ENCODE measurements around the gene SGMS1. TPM values are rescaled to one million over a fixed set of nuclear protein-coding genes. Genes with fewer than 3 reads are reported as not detected.

The SGMS1 gene
- total RNA-seq, 1 experiment from 2014 or later, result 20.4 TPM

DNA sequence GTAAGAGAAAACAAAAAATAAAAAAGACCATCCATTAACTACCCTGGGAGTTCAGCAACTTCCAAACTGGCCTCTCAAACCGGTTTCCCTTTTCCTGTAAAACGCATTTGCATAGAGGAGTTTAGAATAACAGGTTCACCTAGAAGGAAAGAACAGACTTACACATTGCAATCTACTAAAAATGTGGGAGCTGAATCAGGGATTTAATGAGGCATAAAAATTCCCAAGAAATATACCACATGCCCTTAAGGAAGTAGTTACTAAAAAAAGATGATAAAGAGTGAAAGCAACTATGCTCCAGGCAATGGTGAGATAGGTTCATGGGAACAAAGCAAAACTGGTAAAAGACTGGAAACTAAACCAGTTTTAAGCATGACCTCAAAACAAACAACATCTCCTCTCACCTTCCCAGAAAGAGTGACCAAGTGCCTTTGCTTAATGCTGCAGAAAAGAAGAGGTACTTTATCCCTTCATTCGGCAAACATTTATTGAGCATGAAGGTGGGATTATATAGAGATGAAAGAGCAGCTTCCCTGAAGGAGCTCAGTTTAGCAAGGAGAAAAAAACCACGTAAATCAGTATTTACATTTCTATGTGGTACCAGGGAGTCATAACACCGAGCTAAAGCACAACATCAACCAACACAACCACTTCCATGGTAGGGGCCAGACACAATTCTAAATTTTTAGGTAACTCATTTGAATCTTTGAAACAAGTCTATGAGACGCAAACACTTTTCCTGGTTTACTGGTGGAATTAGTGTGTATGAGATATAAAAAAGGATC lies 152.8 kb downstream of the SGMS1 start:
- Histone ChIP-seq H3K18ac (ENCODE audit: insufficient read length, low read depth, low read length) (no peak overlapping the region), H2BK12ac (ENCODE audit: insufficient read length, low read depth, low read length) (no peak overlapping the region), H3K23ac (ENCODE audit: insufficient read length, low read depth, low read length) (no peak overlapping the region), H2BK5ac (ENCODE audit: insufficient read length, low read length) (no peak overlapping the region), H3K4ac (ENCODE audit: low read depth, low read length) (no peak overlapping the region), H2BK20ac (ENCODE audit: low read depth, low read length, poor library complexity, severe bottlenecking) (no peak overlapping the region), H2BK120ac (ENCODE audit: low read depth, low read length, poor library complexity, severe bottlenecking) (no peak overlapping the region), H2AK5ac (ENCODE audit: insufficient read length, low read length) (no peak overlapping the region), H4K5ac (ENCODE audit: insufficient read length, low read depth, low read length) (no peak overlapping the region), H2BK15ac (ENCODE audit: low read depth, low read length) (no peak overlapping the region), H3T11ph (ENCODE audit: low read length) (no peak overlapping the region), H4K20me1 (ENCODE audit: control insufficient read depth, insufficient read depth, insufficient read length) (no peaks in the 10 kb centered on the region), H3K23me2 (ENCODE audit: insufficient read length, low read depth, low read length, poor library complexity, severe bottlenecking) (no peaks in the 10 kb centered on the region), H3K9ac (ENCODE audit: extremely low read depth, insufficient read length, low read length) (peak overlapping the region; percentile 13), H2AFZ (ENCODE audit: low read length) (no peak overlapping the region), H3K14ac (ENCODE audit: insufficient read depth, low read length) (no peak overlapping the region; the same call in 1 of the 2 replicates), H3K4me2 (ENCODE audit: insufficient read depth, insufficient read length, low read length) (peak overlapping the region; percentile 44), H3K56ac (ENCODE audit: insufficient read length, low read depth, low read length) (no peak overlapping the region), H3K79me1 (ENCODE audit: insufficient read depth, low read depth, low read length, poor library complexity, severe bottlenecking) (no peaks in the 10 kb centered on the region), H3K9me3 (ENCODE audit: control insufficient read depth, low read depth, low read length) (no peaks in the 10 kb centered on the region), H3K4me1 (ENCODE audit: insufficient read depth, low read length) (peaks cover 3% of the 10 kb centered on the region; the same call in 1 of the 2 replicates), H4K91ac (ENCODE audit: insufficient read length, low read depth, low read length) (no peak overlapping the region), H4K8ac (replicated peaks; ENCODE audit: insufficient read length, low read depth, low read length) (no peak overlapping the region), H3K27ac (ENCODE audit: insufficient read length, low read depth, low read length) (peak overlapping the region; percentile 93), H3K79me2 (ENCODE audit: insufficient read depth, low read length) (no peaks in the 10 kb centered on the region), H3K27me3 (ENCODE audit: insufficient read depth, low read length) (no peaks in the 10 kb centered on the region)
- peaks cover 39 to 40% of the 10 kb centered on the region in 2 experiments for H3K4me1 Mint-ChIP-seq
- no CpG with 5 or more reads among the region's 6 CpGs for WGBS (ENCODE audit: extremely low coverage, insufficient read length, low lambda C conversion rate)
- no peak for DNase-seq
- H3K36me3 Mint-ChIP-seq (ENCODE audit: insufficient read depth in 1 of 3, low read depth in 3 of 3), result peaks cover 0 to 6% (median under 1%) of the 10 kb centered on the region in 3 experiments; a peak in 3 of 7 replicates
- H3K27ac Mint-ChIP-seq, result peak overlapping the region; percentile 33 to 96 (median 92); a peak in 6 of 7 replicates
- TF ChIP-seq CTCF (conservative IDR thresholded peaks at IDR 0.05), result no peak
- H3K27me3 Mint-ChIP-seq (ENCODE audit: low read depth), result no peaks in the 10 kb centered on the region
- no peaks in the 10 kb centered on the region for H3K9me3 Mint-ChIP-seq
- peak overlapping the region in 1 of 2 experiments; percentile 47; a peak in 3 of 5 replicates for H3K4me3 Mint-ChIP-seq
